ENCODE results near the gene BBS12. TPM values are rescaled to one million over a fixed set of nuclear protein-coding genes. Genes with fewer than 3 reads are reported as not detected.

Gene BBS12
- total and polyA plus RNA-seq, 2 donors from 2014 or later = 8.3 to 9.9 TPM

DNA sequence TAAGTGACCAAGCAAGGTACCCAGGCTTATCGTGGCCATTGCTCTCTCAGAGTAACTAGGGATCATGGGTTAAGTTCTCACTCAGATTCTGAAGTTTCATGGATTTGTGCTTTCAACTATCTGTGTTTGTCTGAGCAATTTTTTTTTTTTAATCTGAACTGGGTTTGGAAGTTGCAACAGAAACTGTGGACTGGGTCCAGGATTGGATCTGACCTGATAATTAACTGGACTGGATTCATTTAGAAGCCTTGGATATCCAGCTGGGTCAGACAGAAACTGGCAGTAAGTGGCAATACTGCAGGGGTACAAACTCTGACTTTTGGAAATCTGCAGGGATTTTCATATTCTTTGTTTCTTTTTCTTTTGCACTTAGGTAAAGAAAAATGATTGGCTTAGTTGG lies 55.4 kb downstream of the BBS12 start:
- Histone ChIP-seq H3K4me3 (ENCODE audit: low read length in 3 of 3) (no peak overlapping the region), H3K9me3 (ENCODE audit: control insufficient read depth in 2 of 3, insufficient read depth in 1 of 3, low read length in 3 of 3) (no peaks in the 10 kb centered on the region), H3K9ac (ENCODE audit: low read length in 3 of 3) (no peak overlapping the region), H3K27ac (ENCODE audit: low read depth in 2 of 2, low read length in 2 of 2) (no peak overlapping the region), H3K36me3 (ENCODE audit: control insufficient read depth in 2 of 3, insufficient read depth in 3 of 3, low read length in 3 of 3) (no peaks in the 10 kb centered on the region), H3K4me1 (ENCODE audit: control insufficient read depth in 2 of 3, insufficient read depth in 2 of 3, low read depth in 1 of 3, low read length in 3 of 3) (peaks cover 0 to 4% (median 0%) of the 10 kb centered on the region in 3 donors), H3K27me3 (ENCODE audit: control insufficient read depth, insufficient read depth, low read length) (no peaks in the 10 kb centered on the region)
- FAIRE-seq (no peak), DNase-seq (no peak)
- intact Hi-C loops (cut with DNase I) = no loop called here
- TF ChIP-seq, protein P1, sequence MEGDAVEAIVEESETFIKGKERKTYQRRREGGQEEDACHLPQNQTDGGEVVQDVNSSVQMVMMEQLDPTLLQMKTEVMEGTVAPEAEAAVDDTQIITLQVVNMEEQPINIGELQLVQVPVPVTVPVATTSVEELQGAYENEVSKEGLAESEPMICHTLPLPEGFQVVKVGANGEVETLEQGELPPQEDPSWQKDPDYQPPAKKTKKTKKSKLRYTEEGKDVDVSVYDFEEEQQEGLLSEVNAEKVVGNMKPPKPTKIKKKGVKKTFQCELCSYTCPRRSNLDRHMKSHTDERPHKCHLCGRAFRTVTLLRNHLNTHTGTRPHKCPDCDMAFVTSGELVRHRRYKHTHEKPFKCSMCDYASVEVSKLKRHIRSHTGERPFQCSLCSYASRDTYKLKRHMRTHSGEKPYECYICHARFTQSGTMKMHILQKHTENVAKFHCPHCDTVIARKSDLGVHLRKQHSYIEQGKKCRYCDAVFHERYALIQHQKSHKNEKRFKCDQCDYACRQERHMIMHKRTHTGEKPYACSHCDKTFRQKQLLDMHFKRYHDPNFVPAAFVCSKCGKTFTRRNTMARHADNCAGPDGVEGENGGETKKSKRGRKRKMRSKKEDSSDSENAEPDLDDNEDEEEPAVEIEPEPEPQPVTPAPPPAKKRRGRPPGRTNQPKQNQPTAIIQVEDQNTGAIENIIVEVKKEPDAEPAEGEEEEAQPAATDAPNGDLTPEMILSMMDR (IDR thresholded peaks at IDR 0.05; ENCODE audit: borderline replicate concordance, extremely low read depth, insufficient read depth) = no peak

DNA sequence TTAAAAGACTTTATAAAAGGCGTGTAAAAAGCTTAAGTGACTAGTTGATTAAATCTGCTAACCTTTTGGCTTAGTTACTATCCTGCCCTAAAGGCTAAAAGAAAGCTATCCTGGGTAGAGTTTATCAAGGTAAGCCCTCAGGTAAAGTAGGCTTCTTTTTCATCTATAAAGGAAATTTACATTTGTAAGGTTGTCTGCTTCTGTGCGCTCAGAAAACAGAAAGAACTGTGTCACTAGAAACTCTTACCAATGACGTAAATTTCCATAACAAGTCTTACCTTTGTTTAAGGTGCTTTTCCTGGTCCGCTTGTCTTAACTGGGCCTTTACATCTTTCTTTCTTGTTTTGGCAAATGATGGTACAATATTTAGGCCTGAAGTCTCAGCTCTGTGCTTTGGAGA lies 56.4 kb downstream of the BBS12 start:
- no peaks in the 10 kb centered on the region for H3K27me3 ChIP-seq (ENCODE audit: control insufficient read depth, insufficient read depth, low read length)
- intact Hi-C loops (cut with DNase I) = no loop called here
- H3K36me3 ChIP-seq (ENCODE audit: control insufficient read depth in 2 of 3, insufficient read depth in 3 of 3, low read length in 3 of 3) = no peaks in the 10 kb centered on the region
- no peak for FAIRE-seq
- TF ChIP-seq, protein P1 (IDR thresholded peaks at IDR 0.05; ENCODE audit: borderline replicate concordance, extremely low read depth, insufficient read depth) = no peak
- no peak for DNase-seq
- H3K4me1 ChIP-seq (ENCODE audit: control insufficient read depth in 2 of 3, insufficient read depth in 2 of 3, low read depth in 1 of 3, low read length in 3 of 3) = peaks cover 0 to under 1% (median 0%) of the 10 kb centered on the region in 3 donors
- H3K9me3 ChIP-seq (ENCODE audit: control insufficient read depth in 2 of 3, insufficient read depth in 1 of 3, low read length in 3 of 3) = no peaks in the 10 kb centered on the region
- H3K4me3 ChIP-seq (ENCODE audit: low read length in 3 of 3) = no peak overlapping the region
- H3K9ac ChIP-seq (ENCODE audit: low read length in 3 of 3) = no peak overlapping the region
- no peak overlapping the region for H3K27ac ChIP-seq (ENCODE audit: low read depth in 2 of 2, low read length in 2 of 2)

DNA sequence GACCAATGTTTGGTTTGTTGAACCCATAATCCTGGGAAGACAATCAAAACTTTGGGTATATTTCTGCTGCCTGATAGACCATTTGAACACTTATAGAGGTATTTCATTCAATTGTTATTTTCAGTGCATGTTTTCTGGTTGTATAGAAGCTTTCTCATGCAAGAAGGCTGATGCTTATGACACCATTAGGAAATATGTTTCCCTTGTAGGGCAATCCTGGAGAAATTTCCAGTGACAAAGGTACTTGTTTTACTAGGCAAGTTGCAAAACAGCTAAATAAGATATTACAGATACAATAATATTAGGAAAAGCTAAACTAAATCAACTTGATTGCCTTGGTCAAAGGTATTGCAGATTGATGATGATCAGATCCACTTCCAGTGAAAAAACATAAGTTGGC lies 61.3 kb downstream of the BBS12 start:
- Histone ChIP-seq H3K27ac (ENCODE audit: low read depth in 2 of 2, low read length in 2 of 2) (no peak overlapping the region), H3K4me3 (ENCODE audit: low read length in 3 of 3) (no peak overlapping the region), H3K9ac (ENCODE audit: low read length in 3 of 3) (no peak overlapping the region), H3K9me3 (ENCODE audit: control insufficient read depth in 2 of 3, insufficient read depth in 1 of 3, low read length in 3 of 3) (no peaks in the 10 kb centered on the region), H3K27me3 (ENCODE audit: control insufficient read depth, insufficient read depth, low read length) (no peaks in the 10 kb centered on the region), H3K4me1 (ENCODE audit: control insufficient read depth in 2 of 3, insufficient read depth in 2 of 3, low read depth in 1 of 3, low read length in 3 of 3) (no peaks in the 10 kb centered on the region), H3K36me3 (ENCODE audit: control insufficient read depth in 2 of 3, insufficient read depth in 3 of 3, low read length in 3 of 3) (no peaks in the 10 kb centered on the region)
- TF ChIP-seq, protein P1 (IDR thresholded peaks at IDR 0.05; ENCODE audit: borderline replicate concordance, extremely low read depth, insufficient read depth) = no peak
- DNase-seq (no peak), FAIRE-seq (no peak)
- intact Hi-C loops (cut with DNase I) = no loop called here

Other genes with a start within 250 kb of the BBS12 start
- not detected for gene IL21, start 111.6 kb upstream of the BBS12 start, total RNA-seq
- gene IL21, start 111.6 kb upstream of the BBS12 start, polyA plus RNA-seq (ENCODE audit: insufficient read depth, low read depth, low replicate concordance) = not detected
- gene FGF2, start 94.1 kb downstream of the BBS12 start, total RNA-seq = 16.9 TPM
- gene FGF2, start 94.1 kb downstream of the BBS12 start, polyA plus RNA-seq (ENCODE audit: insufficient read depth, low read depth, low replicate concordance) = 2.3 TPM
- gene NUDT6, start 189.9 kb downstream of the BBS12 start, total RNA-seq = 10.1 TPM
- gene NUDT6, start 189.9 kb downstream of the BBS12 start, polyA plus RNA-seq (ENCODE audit: insufficient read depth, low read depth, low replicate concordance) = 32.4 TPM

Data from kidney (tissue), 14 donors.